ENCODE results near the gene TIA1.
"Not testable (repeated sequence)": the region's sequence is repeated elsewhere in the genome, so short reads cannot be mapped to it uniquely, and the experiment has no call there.

Gene TIA1

DNA sequence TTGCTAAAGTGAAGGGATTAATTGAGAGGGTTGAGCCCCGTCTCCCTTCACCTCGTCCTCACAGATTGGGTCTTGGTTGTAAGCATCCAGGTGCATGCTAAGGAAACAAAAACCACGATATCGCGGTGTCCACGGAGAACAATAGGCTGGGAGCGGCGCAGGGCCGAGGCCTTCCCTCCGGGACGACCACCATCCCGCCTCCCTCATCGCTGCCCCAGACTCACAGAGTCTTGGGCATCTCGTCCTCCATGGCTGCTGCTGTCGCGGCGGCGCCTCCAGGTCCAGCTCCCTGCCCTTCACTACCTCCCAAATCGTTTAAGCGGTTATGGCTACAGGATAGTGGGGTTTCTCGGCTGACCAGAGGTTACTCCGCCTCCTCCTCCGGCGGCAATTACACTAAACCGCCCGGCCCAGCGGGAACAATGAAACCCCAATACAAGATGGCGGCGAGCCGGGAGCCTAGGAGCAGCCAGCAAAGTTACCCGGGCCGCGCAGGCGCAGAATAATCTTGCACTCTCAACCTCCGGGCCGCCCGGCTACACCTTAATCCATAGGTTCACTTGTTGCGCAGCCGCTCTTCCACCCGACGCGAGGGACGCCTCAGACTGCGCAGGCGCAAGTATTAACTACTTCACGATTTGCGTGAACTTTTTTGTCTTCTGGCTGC lies at the start of gene TIA1:
Gene TIA1, minus strand, starts transcription at position 448 of the 667 bp plus-strand sequence. Its CDS starts 198 bp downstream, at position 250.
- DNase-seq, result peak; percentile 99

- DNase-seq, result not testable (repeated sequence)
These were observed 49.4 kb upstream of the TIA1 start for GRCh38 chr2:70297828-70298227.

DNA sequence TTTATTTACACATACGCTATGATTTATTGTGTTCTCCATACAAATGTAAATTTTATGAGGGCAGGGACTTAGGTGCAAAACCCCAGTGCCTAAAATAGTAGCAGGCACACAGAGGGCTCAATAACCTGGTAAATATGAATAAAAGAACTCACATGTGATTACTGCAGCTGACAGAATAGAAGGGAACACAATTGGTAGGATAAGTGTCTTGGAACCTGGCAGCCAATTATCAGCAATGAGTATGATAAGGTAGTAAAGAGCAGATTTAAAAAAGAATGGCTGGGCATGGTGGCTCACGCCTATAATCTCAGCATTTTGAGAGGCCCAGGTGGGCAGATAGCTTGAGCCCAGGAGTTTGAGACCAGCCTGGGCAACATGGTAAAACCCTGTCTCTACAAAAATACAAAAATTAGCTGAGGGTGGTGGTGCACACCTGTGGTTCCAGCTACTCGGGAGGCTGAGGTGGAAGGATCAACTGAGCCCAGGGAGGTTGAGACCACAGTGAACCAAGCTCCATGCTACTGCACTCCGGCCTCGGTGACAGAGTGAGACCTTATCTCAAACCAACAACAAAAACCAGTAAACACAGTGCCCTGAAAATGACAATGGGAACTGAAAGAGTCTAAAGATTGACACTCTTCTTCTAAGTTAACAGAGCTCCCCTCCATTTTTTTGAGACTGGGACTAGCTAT lies 35.2 kb upstream of the TIA1 start:
- DNase-seq, result no peak

DNA sequence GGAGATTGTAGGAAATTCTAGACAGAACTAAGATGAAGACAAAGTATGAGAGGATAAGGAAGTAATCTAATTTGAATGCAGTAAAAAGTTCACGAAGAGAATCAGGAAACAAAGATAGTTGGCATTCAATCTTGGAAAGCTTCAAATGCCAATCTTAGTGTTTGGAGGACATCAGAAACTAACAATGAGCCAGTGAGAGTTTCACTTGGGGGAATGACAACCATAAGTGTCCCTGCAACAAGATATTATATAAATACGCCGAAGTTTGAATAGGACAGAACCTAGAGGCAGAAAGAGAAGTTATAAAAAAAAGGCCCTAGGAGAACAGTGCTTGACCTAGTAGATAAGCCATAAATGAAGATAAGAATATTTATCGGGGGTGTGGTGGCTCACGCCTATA lies 34.0 kb upstream of the TIA1 start:
- no peak for DNase-seq

DNA sequence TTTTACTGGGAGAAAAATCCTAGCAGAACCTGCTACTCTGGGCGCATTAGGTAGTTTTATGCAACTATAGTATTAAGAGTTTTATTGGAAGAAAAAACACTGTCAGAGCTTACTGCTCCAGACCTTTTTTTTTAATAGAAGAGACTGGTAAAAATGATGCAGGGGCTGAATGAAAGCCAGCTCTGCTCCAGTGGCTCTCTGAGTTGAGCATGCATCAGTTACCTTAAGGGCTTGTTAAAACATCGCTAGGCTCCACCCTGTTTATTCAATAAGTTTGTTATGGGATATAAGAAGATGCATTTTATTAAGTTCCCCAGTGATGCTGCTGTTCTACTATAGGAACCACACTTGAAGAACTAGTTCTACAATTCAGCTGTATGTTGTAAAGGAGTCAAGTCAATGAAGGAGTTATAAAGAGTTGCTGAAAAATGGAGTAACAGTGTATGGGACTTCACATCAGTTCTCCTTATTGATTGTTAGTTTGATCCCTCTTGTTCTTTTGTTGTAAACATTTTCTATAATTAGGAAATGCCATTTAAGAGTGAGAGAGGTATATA lies 31.9 kb upstream of the TIA1 start:
- DNase-seq, result no peak

GRCh38 chr2:70270323-70270722 lies 21.9 kb upstream of the TIA1 start:
- DNase-seq, result no peak

GRCh38 chr2:70269422-70270302 lies 21.2 kb upstream of the TIA1 start:
- not testable (repeated sequence) for DNase-seq

DNA sequence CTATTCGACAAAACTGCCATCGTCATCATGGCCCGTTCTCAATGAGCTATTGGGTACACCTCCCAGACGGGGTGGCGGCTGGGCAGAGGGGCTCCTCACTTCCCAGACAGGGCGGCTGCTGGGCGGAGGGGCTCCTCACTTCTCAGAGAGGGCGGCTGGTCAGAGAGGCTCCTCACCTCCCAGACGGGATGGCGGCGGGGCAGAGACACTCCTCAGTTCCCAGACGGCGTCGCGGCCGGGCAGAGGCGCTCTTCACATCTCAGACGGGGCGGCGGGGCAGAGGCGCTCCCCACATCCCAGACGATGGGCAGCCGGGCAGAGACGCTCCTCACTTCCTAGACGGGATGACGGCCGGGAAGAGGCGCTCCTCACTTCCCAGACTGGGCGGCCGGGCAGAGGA lies 18.5 kb upstream of the TIA1 start:
- not testable (repeated sequence) for DNase-seq

DNA sequence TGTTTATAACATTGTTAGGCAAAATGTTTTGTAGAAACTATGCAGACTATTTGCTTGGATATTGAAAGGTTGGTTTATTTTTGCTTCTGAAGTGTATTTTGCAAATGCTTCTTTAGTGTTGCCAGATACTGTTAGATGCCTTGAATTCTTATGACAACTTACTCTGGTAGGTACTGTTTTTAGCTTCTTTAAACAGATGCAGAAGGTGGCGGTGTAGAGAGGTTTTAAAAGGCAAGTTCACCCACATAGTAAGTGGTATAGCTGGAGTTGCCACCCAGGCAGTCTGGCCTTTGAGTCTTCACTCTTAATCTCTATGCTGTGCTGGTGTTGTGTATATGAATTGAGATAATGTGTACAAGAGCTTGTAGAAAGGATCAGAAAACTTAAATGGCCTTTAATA lies 13.1 kb upstream of the TIA1 start:
- DNase-seq, result no peak

- DNase-seq, result peak; percentile 65
These were observed 10.1 kb upstream of the TIA1 start for GRCh38 chr2:70258532-70258875.

DNA sequence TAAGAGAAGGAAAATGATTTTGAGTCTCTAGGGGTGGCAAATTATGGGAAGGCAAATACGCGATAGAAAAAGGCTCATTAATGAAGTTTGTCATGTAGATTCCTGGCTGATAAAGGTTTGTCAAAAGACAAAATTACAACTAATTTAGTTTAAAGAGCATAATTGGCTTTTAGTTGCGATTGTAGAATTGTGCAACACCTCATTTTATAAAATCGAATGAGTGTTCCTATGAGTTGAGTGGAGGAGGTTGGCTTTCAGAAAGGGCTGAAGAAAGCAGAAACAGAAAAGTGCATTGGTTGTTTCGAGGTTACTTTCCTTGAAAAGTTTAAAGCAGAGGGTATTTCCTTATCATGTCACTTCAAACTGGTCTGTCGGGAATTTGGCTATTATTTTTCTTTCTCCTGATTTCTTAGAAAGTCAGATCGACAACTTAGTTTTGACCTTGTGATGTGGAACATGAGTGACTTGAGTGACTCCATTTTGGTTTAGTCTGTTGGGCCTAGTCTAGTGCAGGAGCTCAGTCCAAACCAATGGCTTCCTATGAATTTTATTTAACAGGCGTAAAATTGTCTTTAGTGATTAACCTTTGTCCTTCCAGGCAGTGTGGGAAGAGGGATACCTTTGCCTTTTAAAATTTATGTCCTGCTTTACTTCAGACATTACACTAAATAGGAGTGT lies 7.3 kb upstream of the TIA1 start:
- no peak for DNase-seq

DNA sequence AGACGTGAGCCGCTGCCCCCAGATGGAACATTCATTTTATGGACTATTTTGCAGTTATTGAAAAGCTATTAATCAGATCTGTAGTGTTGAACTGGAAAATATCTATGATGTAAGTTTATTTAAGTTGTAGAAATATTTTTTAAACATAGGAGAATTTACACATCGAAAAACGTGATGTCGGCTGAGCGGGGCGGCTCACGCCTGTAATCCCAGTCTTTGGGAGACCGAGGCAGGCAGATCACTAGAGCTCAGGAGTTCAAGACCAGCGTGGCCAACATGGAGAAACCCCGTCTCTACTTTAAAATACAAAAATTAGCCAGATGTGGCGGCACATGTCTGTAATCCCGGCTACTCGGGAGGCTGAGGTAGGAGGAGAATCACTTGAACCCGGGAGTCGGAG lies 2.0 kb upstream of the TIA1 start:
- no peak for DNase-seq

DNA sequence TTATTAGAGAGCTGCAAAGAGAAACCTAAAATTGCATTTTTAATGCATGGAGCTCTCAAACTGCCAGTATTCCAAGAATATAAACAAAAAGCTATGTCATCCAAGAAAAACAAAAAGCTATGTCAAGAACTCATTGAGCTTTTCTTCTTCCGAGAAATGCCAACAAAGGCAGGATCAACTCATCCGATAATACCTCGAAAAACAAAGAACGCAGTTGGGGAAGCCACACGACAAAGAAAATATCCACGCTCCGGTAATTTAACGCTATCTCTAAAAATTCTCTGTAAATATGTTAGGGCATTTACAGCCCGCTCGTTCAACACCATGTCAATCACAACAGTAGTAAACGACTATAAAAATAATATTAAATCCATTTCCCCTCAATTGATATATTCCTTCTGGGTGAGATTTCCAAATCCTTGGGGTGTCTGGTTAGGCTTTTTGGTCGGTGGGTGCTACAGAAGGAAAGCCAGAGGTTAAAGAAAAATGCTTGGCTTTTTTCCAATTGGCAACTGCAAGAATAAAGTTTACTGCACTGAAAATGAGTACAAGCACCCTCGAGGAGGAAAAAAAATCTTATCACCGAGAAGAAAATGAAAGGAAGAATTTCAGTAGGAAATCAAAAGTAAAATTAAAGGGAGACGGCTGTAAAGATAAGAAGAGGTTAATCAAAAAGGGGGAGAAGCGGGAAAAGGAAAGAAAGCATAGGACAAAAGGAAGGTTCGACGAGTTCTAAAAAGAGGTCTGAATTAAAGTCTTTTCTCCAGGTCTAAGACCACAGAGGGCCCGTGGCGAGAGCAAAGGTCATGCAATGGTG lies 856 bp downstream of the TIA1 start:
- no peak for DNase-seq

GRCh38 chr2:70243806-70244584 lies 4.4 kb downstream of the TIA1 start:
- no peak for DNase-seq

DNA sequence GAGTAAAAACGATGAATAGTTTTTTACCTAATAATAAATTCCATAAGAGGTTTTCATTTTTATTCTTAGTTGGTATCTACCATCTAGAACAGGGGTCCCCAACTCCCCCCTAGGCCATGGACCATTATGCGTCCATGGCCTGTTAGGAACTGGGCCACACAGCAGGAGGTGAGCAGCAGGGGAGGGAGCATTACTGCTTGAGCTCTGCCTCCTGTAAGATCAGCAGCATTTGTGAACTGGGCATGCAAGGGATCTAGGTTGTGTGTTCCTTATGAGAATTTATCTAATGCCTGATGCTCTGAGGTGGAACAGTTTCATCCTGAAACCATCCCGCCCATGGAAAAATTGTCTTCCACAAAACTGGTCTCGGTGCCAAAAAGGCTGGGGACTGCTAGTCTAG lies 5.9 kb downstream of the TIA1 start:
- DNase-seq, result no peak

DNA sequence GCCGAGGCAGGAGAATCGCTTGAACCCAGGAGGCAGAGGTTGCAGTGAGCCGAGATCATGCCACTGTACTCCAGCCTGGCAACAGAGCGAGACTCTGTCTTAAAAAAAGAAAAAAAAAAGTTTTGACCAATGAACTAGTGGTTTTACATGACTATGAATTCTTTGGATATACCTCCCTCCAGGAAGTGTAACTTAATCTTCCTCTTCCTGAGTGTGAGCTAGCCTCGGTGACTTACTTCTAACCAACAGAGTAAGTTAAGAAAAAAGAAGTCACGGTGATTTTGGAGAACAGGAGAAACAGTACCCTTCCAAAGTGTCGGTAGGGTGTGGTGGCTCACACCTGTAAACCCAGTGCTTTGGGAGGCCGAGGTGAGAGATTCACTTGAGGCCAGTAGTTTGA lies 7.1 kb downstream of the TIA1 start:
- no peak for DNase-seq

- DNase-seq, result no peak
These were observed 7.8 kb downstream of the TIA1 start for GRCh38 chr2:70240599-70240998.

- DNase-seq, result no peak
These were observed 14.5 kb downstream of the TIA1 start for GRCh38 chr2:70233926-70234325.

- no peak for DNase-seq
These were observed 21.6 kb downstream of the TIA1 start for GRCh38 chr2:70226781-70227180.

GRCh38 chr2:70223305-70223704 lies 25.1 kb downstream of the TIA1 start:
- not testable (repeated sequence) for DNase-seq

DNA sequence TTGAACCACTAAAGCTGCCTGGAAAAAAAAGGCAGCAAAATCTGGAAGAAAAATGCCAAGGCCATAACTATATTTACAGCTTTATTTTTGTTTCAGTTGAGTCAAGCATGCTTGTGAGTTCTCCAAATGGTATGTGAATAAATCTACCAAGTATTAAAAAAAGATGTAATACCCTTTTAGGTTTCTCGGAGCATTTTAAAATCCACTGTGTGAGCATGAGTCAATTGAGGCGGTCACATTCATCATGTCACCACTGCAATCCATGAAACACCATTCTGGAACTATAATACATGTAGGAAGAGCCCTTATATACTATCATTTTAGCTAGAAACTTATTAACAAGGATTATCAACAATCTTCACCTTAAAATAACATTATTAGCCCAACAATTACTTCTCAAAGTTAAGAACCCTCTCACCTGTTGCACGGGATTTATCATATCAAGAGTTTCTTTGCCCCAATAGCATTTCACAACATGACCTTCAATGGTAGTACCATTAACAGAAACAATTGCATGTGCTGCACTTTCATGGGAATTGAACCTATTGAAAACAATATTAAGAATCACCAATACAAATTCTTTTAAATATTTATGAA lies 33.4 kb downstream of the TIA1 start:
- no peak for DNase-seq

Measured in right hindlimb (tissue), 1 donor.